Neural crest cell (in vitro differentiated cells): ENCODE data around the gene RIBC1. TPM values are rescaled to one million over a fixed set of nuclear protein-coding genes. Genes with fewer than 3 reads are reported as not detected.

ENCODE experiments used
- DNase-seq: peaks from one replicate; pipeline ENCODE4 v3.0.0; 2021; ENCODE audit warnings: low read depth, mixed read lengths, low spot score
- H3K27ac Mint-ChIP-seq: one replicate; pipeline ENCODE4 v1.8.0; 2021; ENCODE audit warnings: mild to moderate bottlenecking, mixed read lengths; ENCODE audit not compliant: unreplicated experiment
- H3K27me3 Mint-ChIP-seq: 2 replicates; pipeline ENCODE4 v1.8.0; 2021; ENCODE audit warnings: low read depth, mild to moderate bottlenecking, mixed read lengths
- H3K36me3 Mint-ChIP-seq: 2 replicates; pipeline ENCODE4 v1.8.0; 2021; ENCODE audit warnings: low read depth, mild to moderate bottlenecking, mixed read lengths
- H3K4me1 Mint-ChIP-seq: 2 replicates; pipeline ENCODE4 v1.8.0; 2021; ENCODE audit warnings: mixed read lengths
- H3K4me3 Mint-ChIP-seq: one replicate; pipeline ENCODE4 v1.8.0; 2021; ENCODE audit warnings: mild to moderate bottlenecking, mixed read lengths
- H3K9me3 Mint-ChIP-seq: 2 replicates; pipeline ENCODE4 v1.8.0; 2021; ENCODE audit warnings: mixed read lengths
- long read RNA-seq: library from polyadenylated mRNA; unstranded; transcript quantifications from one replicate; pipeline ENCODE4 v2.0.0, GENCODE V29; 2020
- total RNA-seq: library from RNA; stranded (reverse); gene quantifications from 2 replicates; pipeline ENCODE4 v1.2.1, GENCODE V29; 2021
- TF ChIP-seq, protein P1 (sequence below): fragments of 200-600 bp; sonication (generic); conservative IDR thresholded peaks from 2 replicates; pipeline ENCODE4 v1.5.0; 2021; ENCODE audit warnings: antibody characterized with exemption, mild to moderate bottlenecking

Gene RIBC1
- total RNA-seq: 1.3 and 1.5 TPM in 2 replicates
- long read RNA-seq, partial matches to known transcripts: 0 of 1 reads
- long read RNA-seq, other reads (novel, unspliced or antisense): 1 of 1 reads

- H3K4me1 Mint-ChIP-seq: peaks cover 22% of the 10 kb centered on the region
- no peaks in the 10 kb centered on the region for H3K9me3 Mint-ChIP-seq
These were observed at the start of gene RIBC1 for GRCh38 chrX:53422861-53423306. Gene RIBC1 (plus strand): TSS chrX:53422873. CDS start chrX:53426277, 3,404 bp downstream.

DNA sequence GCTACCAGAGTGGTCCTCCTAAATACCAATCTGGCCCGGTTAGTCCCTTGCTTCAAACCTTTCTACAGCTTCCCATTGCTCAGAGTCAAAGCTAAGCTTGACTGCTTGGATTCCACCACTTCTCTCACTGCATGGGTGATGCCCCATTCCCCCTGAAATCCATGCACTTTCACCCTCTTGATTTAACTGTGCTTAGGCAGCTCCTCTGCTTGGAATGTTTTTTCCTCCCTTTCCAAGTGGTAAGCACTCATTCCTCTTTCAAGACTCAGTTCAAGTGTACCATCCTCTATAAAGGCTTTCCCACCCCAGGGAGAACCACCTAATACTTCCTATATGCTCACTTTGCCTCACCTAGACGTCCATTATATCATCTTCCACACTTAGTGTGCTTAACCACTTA is 49.4 kb upstream of the RIBC1 start:
- Mint-ChIP-seq H3K27ac (no peak overlapping the region), H3K9me3 (peaks cover 18% of the 10 kb centered on the region), H3K4me3 (no peak overlapping the region), H3K27me3 (no peaks in the 10 kb centered on the region), H3K36me3 (peaks cover 26% of the 10 kb centered on the region), H3K4me1 (no peaks in the 10 kb centered on the region)
- DNase-seq: no peak
- TF ChIP-seq, protein P1, sequence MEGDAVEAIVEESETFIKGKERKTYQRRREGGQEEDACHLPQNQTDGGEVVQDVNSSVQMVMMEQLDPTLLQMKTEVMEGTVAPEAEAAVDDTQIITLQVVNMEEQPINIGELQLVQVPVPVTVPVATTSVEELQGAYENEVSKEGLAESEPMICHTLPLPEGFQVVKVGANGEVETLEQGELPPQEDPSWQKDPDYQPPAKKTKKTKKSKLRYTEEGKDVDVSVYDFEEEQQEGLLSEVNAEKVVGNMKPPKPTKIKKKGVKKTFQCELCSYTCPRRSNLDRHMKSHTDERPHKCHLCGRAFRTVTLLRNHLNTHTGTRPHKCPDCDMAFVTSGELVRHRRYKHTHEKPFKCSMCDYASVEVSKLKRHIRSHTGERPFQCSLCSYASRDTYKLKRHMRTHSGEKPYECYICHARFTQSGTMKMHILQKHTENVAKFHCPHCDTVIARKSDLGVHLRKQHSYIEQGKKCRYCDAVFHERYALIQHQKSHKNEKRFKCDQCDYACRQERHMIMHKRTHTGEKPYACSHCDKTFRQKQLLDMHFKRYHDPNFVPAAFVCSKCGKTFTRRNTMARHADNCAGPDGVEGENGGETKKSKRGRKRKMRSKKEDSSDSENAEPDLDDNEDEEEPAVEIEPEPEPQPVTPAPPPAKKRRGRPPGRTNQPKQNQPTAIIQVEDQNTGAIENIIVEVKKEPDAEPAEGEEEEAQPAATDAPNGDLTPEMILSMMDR: no peak

More at GRCh38 chrX:53422861-53423306, at the start of gene RIBC1:
- DNase-seq: no peak
- Mint-ChIP-seq H3K4me3 (peak within 1 kb of the TSS; percentile 94), H3K27me3 (no peaks in the 10 kb centered on the region), H3K27ac (peak within 1 kb of the TSS; percentile 99), H3K36me3 (peaks cover 4% of the 10 kb centered on the region)
- TF ChIP-seq, protein P1: no peak

- Mint-ChIP-seq H3K4me1 (no peaks in the 10 kb centered on the region), H3K9me3 (peaks cover 18% of the 10 kb centered on the region), H3K27me3 (no peaks in the 10 kb centered on the region), H3K27ac (no peak overlapping the region), H3K4me3 (no peak overlapping the region), H3K36me3 (peaks cover 27% of the 10 kb centered on the region)
- DNase-seq: no peak
- TF ChIP-seq, protein P1: no peak
These were observed 48.4 kb upstream of the RIBC1 start for GRCh38 chrX:53374222-53374820.

DNA sequence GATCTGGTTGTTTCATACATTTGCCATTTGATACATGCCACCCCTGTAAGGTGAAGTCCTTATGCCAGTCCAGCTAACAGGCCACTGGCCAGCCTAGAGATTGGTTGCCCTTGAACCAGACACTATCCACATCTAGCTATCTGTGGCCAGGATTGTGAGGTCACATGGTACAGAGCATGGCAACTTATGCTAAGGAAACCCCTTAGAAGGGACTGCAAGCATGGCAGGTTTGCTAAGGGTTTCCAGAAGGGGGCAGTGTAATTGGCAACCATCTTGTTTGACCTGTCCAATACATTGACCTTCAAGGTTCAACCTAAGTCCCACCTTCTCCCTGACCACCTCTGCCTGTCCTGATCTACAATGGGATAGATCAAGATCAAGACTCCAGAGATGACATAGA is 47.8 kb upstream of the RIBC1 start:
- no peaks in the 10 kb centered on the region for H3K27me3 Mint-ChIP-seq
- no peak overlapping the region for H3K4me3 Mint-ChIP-seq
- H3K36me3 Mint-ChIP-seq: peaks cover 27% of the 10 kb centered on the region
- no peak overlapping the region for H3K27ac Mint-ChIP-seq
- TF ChIP-seq, protein P1: no peak
- no peak for DNase-seq
- no peaks in the 10 kb centered on the region for H3K4me1 Mint-ChIP-seq
- H3K9me3 Mint-ChIP-seq: peaks cover 18% of the 10 kb centered on the region

DNA sequence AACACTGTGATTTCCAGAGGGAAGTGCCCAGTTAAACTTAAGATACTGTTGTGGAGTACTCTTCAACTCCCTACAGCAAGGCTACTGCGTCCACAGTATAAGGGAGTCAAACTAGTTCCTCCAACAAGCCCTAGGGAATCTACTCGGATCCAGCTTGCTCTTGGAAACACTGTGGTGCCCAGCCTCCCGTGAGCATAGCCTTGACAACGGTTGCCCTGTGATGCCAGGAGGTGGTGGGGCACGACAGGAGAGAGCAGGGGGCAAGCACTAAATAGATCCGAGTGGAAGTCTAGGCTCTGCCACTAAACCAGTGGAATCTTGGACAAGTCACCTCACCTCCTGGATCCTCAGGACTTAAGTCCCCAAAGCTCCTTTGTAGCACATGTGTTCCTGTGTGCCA is 45.8 kb upstream of the RIBC1 start:
- TF ChIP-seq, protein P1: no peak
- Mint-ChIP-seq H3K27me3 (no peaks in the 10 kb centered on the region), H3K36me3 (peaks cover 36% of the 10 kb centered on the region), H3K27ac (no peak overlapping the region), H3K9me3 (peaks cover 12% of the 10 kb centered on the region), H3K4me3 (no peak overlapping the region), H3K4me1 (no peaks in the 10 kb centered on the region)
- no peak for DNase-seq
